ENCODE results near the gene FRRS1. TPM values are rescaled to one million over a fixed set of nuclear protein-coding genes. Genes with fewer than 3 reads are reported as not detected.

The FRRS1 gene
- total RNA-seq, 1 experiment from 2014 or later, result 39.1 TPM

GRCh38 chr1:99691175-99691574 lies 75.3 kb downstream of the FRRS1 start:
- no TSS peak for BruUV-seq (replicated peaks)
- Mint-ChIP-seq H3K27ac (ENCODE audit: unreplicated experiment) (no peak overlapping the region), H3K4me3 (ENCODE audit: low read depth, unreplicated experiment) (no peak overlapping the region), H3K9me3 (ENCODE audit: low read depth, unreplicated experiment) (no peaks in the 10 kb centered on the region), H3K36me3 (ENCODE audit: insufficient read depth, unreplicated experiment) (no peaks in the 10 kb centered on the region), H3K27me3 (ENCODE audit: unreplicated experiment) (no peaks in the 10 kb centered on the region), H3K4me1 (ENCODE audit: low read depth, unreplicated experiment) (peaks cover 8% of the 10 kb centered on the region)
- DNase-seq, result no peak
- intact Hi-C loops (cut with micrococcal nuclease; ENCODE audit: unreplicated experiment), result no loop called here
- no peak for TF ChIP-seq CTCF (IDR thresholded peaks at IDR 0.05; ENCODE audit: unreplicated experiment)
- CTCF ChIA-PET, result no interaction called here

GRCh38 chr1:99685516-99686180 lies 80.8 kb downstream of the FRRS1 start:
- no peak overlapping the region for H3K4me3 Mint-ChIP-seq (ENCODE audit: low read depth, unreplicated experiment)
- no peaks in the 10 kb centered on the region for H3K27me3 Mint-ChIP-seq (ENCODE audit: unreplicated experiment)
- DNase-seq, result peak; percentile 70
- H3K4me1 Mint-ChIP-seq (ENCODE audit: low read depth, unreplicated experiment), result peaks cover 9% of the 10 kb centered on the region
- intact Hi-C loops (cut with micrococcal nuclease; ENCODE audit: unreplicated experiment), result loop anchor here (1.0 to 2.0 kb wide), 2 partner anchors 205 to 505 kb away; no protein-coding TSS in a partner anchor
- no TSS peak for BruUV-seq (replicated peaks)
- no peak overlapping the region for H3K27ac Mint-ChIP-seq (ENCODE audit: unreplicated experiment)
- TF ChIP-seq CTCF (IDR thresholded peaks at IDR 0.05; ENCODE audit: unreplicated experiment), result peak; percentile 37
- peaks cover 5% of the 10 kb centered on the region for H3K36me3 Mint-ChIP-seq (ENCODE audit: insufficient read depth, unreplicated experiment)
- H3K9me3 Mint-ChIP-seq (ENCODE audit: low read depth, unreplicated experiment), result no peaks in the 10 kb centered on the region
- CTCF ChIA-PET, result interaction anchor here (1.0 kb wide), 1 partner anchor 205 kb away, joined by 3 read pairs; no protein-coding TSS in a partner anchor

- CTCF ChIA-PET, result no interaction called here
- H3K36me3 Mint-ChIP-seq (ENCODE audit: insufficient read depth, unreplicated experiment), result peaks cover 5% of the 10 kb centered on the region
- no peaks in the 10 kb centered on the region for H3K9me3 Mint-ChIP-seq (ENCODE audit: low read depth, unreplicated experiment)
- DNase-seq, result no peak
- no peak overlapping the region for H3K27ac Mint-ChIP-seq (ENCODE audit: unreplicated experiment)
- intact Hi-C loops (cut with micrococcal nuclease; ENCODE audit: unreplicated experiment), result no loop called here
- no TSS peak for BruUV-seq (replicated peaks)
- no peaks in the 10 kb centered on the region for H3K27me3 Mint-ChIP-seq (ENCODE audit: unreplicated experiment)
- H3K4me3 Mint-ChIP-seq (ENCODE audit: low read depth, unreplicated experiment), result no peak overlapping the region
- no peak for TF ChIP-seq CTCF (IDR thresholded peaks at IDR 0.05; ENCODE audit: unreplicated experiment)
- H3K4me1 Mint-ChIP-seq (ENCODE audit: low read depth, unreplicated experiment), result peaks cover 9% of the 10 kb centered on the region
These were observed 84.1 kb downstream of the FRRS1 start for GRCh38 chr1:99682291-99682751.

- Mint-ChIP-seq H3K27ac (ENCODE audit: unreplicated experiment) (no peak overlapping the region), H3K27me3 (ENCODE audit: unreplicated experiment) (no peaks in the 10 kb centered on the region), H3K9me3 (ENCODE audit: low read depth, unreplicated experiment) (no peaks in the 10 kb centered on the region), H3K4me3 (ENCODE audit: low read depth, unreplicated experiment) (no peak overlapping the region), H3K36me3 (ENCODE audit: insufficient read depth, unreplicated experiment) (peaks cover 5% of the 10 kb centered on the region), H3K4me1 (ENCODE audit: low read depth, unreplicated experiment) (peaks cover 9% of the 10 kb centered on the region)
- intact Hi-C loops (cut with micrococcal nuclease; ENCODE audit: unreplicated experiment), result no loop called here
- DNase-seq, result no peak
- no peak for TF ChIP-seq CTCF (IDR thresholded peaks at IDR 0.05; ENCODE audit: unreplicated experiment)
- CTCF ChIA-PET, result no interaction called here
- BruUV-seq (replicated peaks), result no TSS peak
These were observed 84.9 kb downstream of the FRRS1 start for GRCh38 chr1:99681583-99681982.
